RWPE1 (cell line): Measurements from ENCODE around the gene CD53.
"Not testable (repeated sequence)": the region's sequence is repeated elsewhere in the genome, so short reads cannot be mapped to it uniquely, and the experiment has no call there.

Experiments
- CTCF ChIA-PET: fragments of 350-600 bp; sonication (Branson Sonifier 250); formaldehyde crosslinking; extraction: SDS; loops from one replicate; lab custom pipeline; 2021; lab: Yijun Ruan, JAX
- POLR2A ChIA-PET: fragments of 400-600 bp; formaldehyde crosslinking; extraction: SDS; loops from one replicate; lab custom pipeline; 2020; ENCODE audit warnings: antibody characterized with exemption; ENCODE audit not compliant: low non-redundant PET; lab: Yijun Ruan, JAX
- DNase-seq: peaks from one replicate; pipeline ENCODE4 v3.0.0; 2012; ENCODE audit warnings: low spot score
- H3K27ac ChIP-seq: fragments of 450-650 bp; 2 replicates; pipeline ENCODE4 v1.5.1; 2017
- TF ChIP-seq, protein P1 (sequence below): fragments of 450-650 bp; conservative IDR thresholded peaks from 2 replicates; pipeline ENCODE4 v1.5.1; 2017; ENCODE audit warnings: low read depth, mild to moderate bottlenecking

The CD53 gene, protein sequence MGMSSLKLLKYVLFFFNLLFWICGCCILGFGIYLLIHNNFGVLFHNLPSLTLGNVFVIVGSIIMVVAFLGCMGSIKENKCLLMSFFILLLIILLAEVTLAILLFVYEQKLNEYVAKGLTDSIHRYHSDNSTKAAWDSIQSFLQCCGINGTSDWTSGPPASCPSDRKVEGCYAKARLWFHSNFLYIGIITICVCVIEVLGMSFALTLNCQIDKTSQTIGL

DNA sequence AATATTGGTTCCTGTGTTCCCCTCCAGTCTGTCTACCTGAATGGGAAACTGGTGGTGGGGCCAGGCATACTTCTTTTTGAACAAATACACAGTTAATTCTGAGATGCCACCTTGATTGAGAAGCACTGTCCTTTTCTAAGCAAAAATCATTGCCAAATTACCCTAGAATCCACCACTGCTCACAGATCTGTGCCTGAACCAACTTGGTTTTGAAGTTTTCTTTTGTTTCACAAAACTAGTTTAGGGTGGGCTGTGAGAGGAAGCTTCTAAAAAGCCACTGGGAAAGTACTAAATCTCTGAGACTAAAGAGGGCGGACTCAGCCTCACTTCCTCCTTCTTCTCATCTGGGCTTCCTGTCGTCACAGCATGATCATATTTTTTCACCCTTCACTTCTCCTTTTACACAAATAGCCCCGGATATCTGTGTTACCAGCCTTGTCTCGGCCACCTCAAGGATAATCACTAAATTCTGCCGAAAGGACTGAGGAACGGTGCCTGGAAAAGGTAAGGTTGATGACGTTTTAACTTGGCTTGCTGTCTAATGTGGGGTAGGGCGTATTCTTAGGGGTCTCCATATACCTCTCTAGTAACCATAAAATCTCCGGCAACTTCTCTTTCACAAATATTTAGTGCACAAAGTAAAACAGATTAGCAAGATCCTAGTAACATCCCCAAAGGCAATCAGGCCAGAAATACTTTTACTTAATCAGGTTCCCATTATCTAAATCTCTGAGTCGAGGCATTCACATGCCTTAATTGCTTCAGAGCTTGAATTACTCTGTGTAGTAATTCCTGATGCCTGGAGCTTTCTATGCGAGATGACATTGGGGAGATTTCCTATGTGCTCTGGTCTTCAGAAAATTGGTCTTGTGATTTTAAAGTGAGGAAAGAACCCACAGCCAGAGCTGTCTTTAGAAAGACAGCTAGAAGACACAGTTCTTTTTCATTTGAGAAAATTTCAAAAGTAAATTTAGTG lies at the start of gene CD53:
Gene CD53, plus strand, starts transcription at position 404 of the 976 bp plus-strand sequence. CDS start 18,261 bp downstream, outside the sequence.
- H3K27ac ChIP-seq: no peak within 1 kb of the TSS
- CTCF ChIA-PET: no interaction called here
- POLR2A ChIA-PET: no interaction called here
- TF ChIP-seq, protein P1, sequence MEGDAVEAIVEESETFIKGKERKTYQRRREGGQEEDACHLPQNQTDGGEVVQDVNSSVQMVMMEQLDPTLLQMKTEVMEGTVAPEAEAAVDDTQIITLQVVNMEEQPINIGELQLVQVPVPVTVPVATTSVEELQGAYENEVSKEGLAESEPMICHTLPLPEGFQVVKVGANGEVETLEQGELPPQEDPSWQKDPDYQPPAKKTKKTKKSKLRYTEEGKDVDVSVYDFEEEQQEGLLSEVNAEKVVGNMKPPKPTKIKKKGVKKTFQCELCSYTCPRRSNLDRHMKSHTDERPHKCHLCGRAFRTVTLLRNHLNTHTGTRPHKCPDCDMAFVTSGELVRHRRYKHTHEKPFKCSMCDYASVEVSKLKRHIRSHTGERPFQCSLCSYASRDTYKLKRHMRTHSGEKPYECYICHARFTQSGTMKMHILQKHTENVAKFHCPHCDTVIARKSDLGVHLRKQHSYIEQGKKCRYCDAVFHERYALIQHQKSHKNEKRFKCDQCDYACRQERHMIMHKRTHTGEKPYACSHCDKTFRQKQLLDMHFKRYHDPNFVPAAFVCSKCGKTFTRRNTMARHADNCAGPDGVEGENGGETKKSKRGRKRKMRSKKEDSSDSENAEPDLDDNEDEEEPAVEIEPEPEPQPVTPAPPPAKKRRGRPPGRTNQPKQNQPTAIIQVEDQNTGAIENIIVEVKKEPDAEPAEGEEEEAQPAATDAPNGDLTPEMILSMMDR: no peak
- no peak for DNase-seq

DNA sequence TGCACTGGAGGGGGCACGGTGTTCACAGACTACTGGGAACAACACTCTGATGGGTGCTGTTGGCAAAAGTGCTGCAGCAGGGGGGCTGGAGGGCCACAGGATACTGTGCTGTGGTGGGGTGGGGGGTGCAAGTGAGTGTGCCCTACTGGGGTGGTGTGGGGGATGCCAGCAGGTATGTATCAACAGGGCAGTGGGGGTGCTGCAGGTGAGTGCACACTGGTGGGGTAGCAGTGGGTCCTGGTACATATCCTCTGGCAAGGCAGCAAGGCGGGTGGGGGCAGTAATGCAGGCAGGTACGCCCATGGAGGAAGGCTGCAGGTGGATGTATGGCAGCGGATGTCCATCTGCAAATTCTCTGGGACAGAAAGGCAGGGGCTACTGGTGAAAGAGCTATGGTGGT lies 48.8 kb upstream of the CD53 start:
- TF ChIP-seq, protein P1: no peak
- DNase-seq: no peak
- H3K27ac ChIP-seq: no peak overlapping the region
- ChIA-PET POLR2A (no interaction called here), CTCF (interaction anchor here (0.6 kb wide), 1 partner anchor 25 kb away, joined by 4 read pairs; no protein-coding TSS in a partner anchor)

DNA sequence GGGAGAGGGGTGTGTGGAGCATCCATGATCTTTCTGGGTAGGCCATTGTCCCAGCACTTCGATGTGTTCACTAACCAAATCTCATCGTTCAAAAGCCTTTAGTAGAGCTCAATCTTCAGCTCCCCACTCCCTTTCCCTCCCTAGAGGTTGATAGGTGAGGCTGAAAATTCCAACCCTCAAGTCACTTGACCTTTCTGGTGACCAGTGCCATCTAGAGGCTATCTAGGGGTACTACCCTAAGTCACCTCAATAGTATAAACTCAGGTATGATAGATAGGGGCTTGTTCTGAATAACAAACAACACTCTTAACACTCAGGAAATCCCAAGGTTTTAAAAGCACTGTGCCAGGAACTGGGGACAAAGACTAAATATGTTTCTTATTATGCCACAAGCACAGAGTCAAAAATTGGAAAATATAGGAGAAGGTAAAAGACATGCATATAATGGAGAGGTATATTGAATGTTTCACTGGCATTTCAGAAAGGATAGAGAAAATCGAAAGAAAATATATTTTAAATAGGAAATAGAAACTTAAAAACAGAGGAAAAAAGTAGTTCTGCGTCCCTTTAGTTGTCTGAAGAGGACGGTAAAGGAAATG lies 42.9 kb upstream of the CD53 start:
- TF ChIP-seq, protein P1: peak; percentile 74
- CTCF ChIA-PET: interaction anchor here (0.6 to 1.0 kb wide), 6 partner anchors 27 to 409 kb away, joined by 3 to 6 read pairs (median 4); no protein-coding TSS in a partner anchor

DNA sequence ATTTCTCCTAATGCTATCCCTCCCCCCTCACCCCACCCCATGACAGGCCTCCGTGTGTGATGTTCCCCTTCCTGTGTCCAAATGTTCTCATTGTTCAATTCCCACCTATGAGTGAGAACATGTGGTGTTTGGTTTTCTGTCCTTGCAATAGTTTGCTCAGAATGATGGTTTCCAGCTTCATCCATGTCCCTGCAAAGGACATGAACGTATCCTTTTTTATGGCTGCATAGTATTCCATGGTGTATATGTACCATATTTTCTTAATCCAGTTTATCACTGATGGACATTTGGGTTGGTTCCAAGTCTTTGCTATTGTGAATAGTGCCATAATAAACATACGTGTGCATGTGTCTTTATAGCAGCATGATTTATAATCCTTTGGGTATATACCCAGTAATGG lies 39.2 kb upstream of the CD53 start:
- DNase-seq, POLR2A ChIA-PET, H3K27ac ChIP-seq, CTCF ChIA-PET: not testable (repeated sequence)

More for the DNA sequence above, 42.9 kb upstream of the CD53 start:
- H3K27ac ChIP-seq: no peak overlapping the region
- peak; percentile 44 for DNase-seq
- POLR2A ChIA-PET: no interaction called here

DNA sequence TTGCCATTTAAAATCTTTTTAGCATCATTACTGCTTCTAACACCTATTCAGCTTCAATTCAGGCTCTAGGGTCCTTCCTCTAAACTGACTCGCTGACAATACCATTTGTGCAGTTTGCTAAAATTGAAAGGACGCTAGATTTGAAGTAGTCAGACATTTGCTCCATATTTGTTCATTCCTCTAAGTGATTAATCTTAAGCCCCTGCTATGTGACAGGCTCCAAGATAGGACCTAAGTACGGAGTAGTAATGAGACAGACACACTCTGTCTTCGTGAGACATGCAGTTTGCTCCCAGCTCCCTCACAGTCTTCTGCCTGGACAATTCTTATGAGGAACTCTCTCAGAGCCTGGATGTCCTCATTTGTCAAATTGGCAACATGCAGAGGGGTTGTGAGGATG lies 26.1 kb upstream of the CD53 start:
- TF ChIP-seq, protein P1: no peak
- no peak for DNase-seq
- CTCF ChIA-PET: no interaction called here
- H3K27ac ChIP-seq: no peak overlapping the region
- POLR2A ChIA-PET: no interaction called here

DNA sequence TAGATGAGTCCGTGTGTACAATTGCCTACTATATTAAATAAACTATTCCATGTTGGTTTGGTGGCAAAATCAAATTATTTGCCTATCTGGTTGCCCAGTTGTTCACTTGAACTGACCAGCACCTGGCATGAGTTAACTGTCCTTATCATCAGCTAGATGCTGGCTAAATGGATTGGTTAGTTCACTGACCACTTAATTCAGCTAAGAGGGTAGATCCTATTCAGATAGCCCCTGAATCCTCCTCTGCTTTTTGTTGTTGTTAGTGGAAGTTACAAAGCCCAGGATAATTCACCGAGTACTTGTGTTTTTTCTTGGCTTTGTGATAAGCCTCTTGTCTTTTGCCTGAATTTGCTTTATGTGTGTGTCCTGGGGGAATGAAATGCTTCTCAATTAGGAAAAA lies 22.8 kb upstream of the CD53 start:
- H3K27ac ChIP-seq: no peak overlapping the region
- ChIA-PET POLR2A (no interaction called here), CTCF (interaction anchor here (0.6 kb wide), 1 partner anchor 26 kb away, joined by 4 read pairs; no protein-coding TSS in a partner anchor)
- TF ChIP-seq, protein P1: no peak
- DNase-seq: no peak
